CD4-positive, alpha-beta T cell treated with Interleukin-15 for 4 hours (primary cell): ENCODE data around the gene SHANK1.

Experiments
- DNase-seq: peaks from one replicate; pipeline ENCODE4 v3.0.0-alpha.2; 2020; ENCODE audit warnings: low spot score

Gene SHANK1

GRCh38 chr19:50728084-50728737 is 8.6 kb upstream of the SHANK1 start:
- DNase-seq = peak; percentile 49

GRCh38 chr19:50725911-50726230 is 6.3 kb upstream of the SHANK1 start:
- DNase-seq = no peak

GRCh38 chr19:50725218-50725910 is 5.8 kb upstream of the SHANK1 start:
- DNase-seq = no peak

GRCh38 chr19:50724522-50725217 is 5.1 kb upstream of the SHANK1 start:
- DNase-seq = peak; percentile 91

GRCh38 chr19:50723735-50724521 is 4.3 kb upstream of the SHANK1 start:
- DNase-seq = no peak

GRCh38 chr19:50723069-50723468 is 3.5 kb upstream of the SHANK1 start, which contains the start of gene CLEC11A:
Gene CLEC11A, plus strand, starts transcription at chr19:50723364. Its CDS starts 162 bp downstream, at chr19:50723526.
- no peak for DNase-seq

- no peak for DNase-seq
These were observed 2.8 kb upstream of the SHANK1 start for GRCh38 chr19:50722201-50723013.

- no peak for DNase-seq
These were observed 2.0 kb upstream of the SHANK1 start for GRCh38 chr19:50721441-50722137.

GRCh38 chr19:50720921-50721381 is 1.3 kb upstream of the SHANK1 start:
- no peak for DNase-seq

GRCh38 chr19:50720181-50720920 is 749 bp upstream of the SHANK1 start:
- DNase-seq = no peak

- DNase-seq = no peak
These were observed 525 bp downstream of the SHANK1 start for GRCh38 chr19:50719119-50719435.

GRCh38 chr19:50718255-50719118 is 1.1 kb downstream of the SHANK1 start:
- DNase-seq = no peak

- DNase-seq = no peak
These were observed 1.7 kb downstream of the SHANK1 start for GRCh38 chr19:50717891-50718254.

GRCh38 chr19:50717026-50717723 is 2.4 kb downstream of the SHANK1 start:
- DNase-seq = no peak

GRCh38 chr19:50716178-50717025 is 3.2 kb downstream of the SHANK1 start:
- no peak for DNase-seq

GRCh38 chr19:50713556-50714236 is 5.9 kb downstream of the SHANK1 start:
- no peak for DNase-seq

- DNase-seq = no peak
These were observed 6.8 kb downstream of the SHANK1 start for GRCh38 chr19:50712833-50713232.
